ENCODE measurements around the gene RHBG.

RHBG gene

DNA sequence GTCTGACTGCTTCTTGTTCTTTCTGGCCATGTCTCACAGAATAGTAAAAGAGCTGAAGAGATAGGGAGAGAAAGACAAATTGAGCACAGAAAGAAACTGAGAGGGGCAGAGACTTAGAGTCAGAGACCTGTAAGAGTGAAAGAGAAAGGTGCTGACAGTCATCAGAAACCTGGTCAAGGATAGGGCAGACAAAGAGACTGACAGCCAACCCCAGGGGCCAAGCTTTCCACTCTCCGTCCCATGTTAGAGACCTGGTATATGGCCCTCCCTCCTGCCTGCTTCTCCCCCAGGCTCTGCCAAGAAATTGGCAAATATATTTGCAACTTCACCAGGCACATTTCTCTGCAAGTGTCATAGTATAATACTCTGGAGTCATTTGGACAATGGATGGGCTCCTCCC lies 64.6 kb downstream of the RHBG start:
- TF ChIP-seq, protein P1, sequence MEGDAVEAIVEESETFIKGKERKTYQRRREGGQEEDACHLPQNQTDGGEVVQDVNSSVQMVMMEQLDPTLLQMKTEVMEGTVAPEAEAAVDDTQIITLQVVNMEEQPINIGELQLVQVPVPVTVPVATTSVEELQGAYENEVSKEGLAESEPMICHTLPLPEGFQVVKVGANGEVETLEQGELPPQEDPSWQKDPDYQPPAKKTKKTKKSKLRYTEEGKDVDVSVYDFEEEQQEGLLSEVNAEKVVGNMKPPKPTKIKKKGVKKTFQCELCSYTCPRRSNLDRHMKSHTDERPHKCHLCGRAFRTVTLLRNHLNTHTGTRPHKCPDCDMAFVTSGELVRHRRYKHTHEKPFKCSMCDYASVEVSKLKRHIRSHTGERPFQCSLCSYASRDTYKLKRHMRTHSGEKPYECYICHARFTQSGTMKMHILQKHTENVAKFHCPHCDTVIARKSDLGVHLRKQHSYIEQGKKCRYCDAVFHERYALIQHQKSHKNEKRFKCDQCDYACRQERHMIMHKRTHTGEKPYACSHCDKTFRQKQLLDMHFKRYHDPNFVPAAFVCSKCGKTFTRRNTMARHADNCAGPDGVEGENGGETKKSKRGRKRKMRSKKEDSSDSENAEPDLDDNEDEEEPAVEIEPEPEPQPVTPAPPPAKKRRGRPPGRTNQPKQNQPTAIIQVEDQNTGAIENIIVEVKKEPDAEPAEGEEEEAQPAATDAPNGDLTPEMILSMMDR (IDR thresholded peaks at IDR 0.05; ENCODE audit: low read depth, low read length), result no peak
- no peak for DNase-seq (ENCODE audit: low read depth in 2 of 2)
- no peak overlapping the region for H3K4me3 ChIP-seq (replicated peaks in 1 of 2; ENCODE audit: low read depth in 2 of 2, low read length in 2 of 2)
